Spleen (tissue), 11 donors: ENCODE data around the gene PSMB8. TPM values are rescaled to one million over a fixed set of nuclear protein-coding genes. Genes with fewer than 3 reads are reported as not detected.
A peak's percentile ranks its signal among the peaks of the same experiment; 100 is the strongest.

ENCODE experiments used
- DNase-seq: peaks from one replicate; pipeline ENCODE4 v3.0.0-alpha.2; 2020
- H3K27ac ChIP-seq, 8 donors: fragments of 200-600 bp; sonication (generic) in 7 of 8; 1 replicate in 4 of 8; 2 replicates in 4 of 8; pipeline versions ENCODE4 v1.5.0 to v1.8.0; 2016 to 2021; ENCODE audit warnings: inconsistent platforms in 4 of 8, mild to moderate bottlenecking in 4 of 8, moderate library complexity in 1 of 8
- H3K27me3 ChIP-seq, 7 donors: fragments of 200-600 bp; sonication (generic) in 6 of 7; replicated peaks in 1 of 7; 1 replicate in 4 of 7; 2 replicates in 3 of 7; pipeline versions ENCODE4 v1.5.0 to v1.8.0; 2016 to 2021; ENCODE audit warnings: inconsistent platforms in 3 of 7, mild to moderate bottlenecking in 1 of 7
- H3K36me3 ChIP-seq, 6 donors: fragments of 200-600 bp; sonication (generic) in 5 of 6; 1 replicate in 4 of 6; 2 replicates in 2 of 6; pipeline versions ENCODE4 v1.5.0 to v1.8.0; 2016 to 2021; ENCODE audit warnings: inconsistent platforms in 2 of 6
- H3K4me1 ChIP-seq, 6 donors: fragments of 200-600 bp; sonication (generic) in 5 of 6; 1 replicate in 3 of 6; 2 replicates in 3 of 6; pipeline versions ENCODE4 v1.5.0 to v1.8.0; 2016 to 2021; ENCODE audit warnings: inconsistent platforms in 3 of 6
- H3K4me3 ChIP-seq, 8 donors: fragments of 200-600 bp; sonication (generic) in 7 of 8; 1 replicate in 4 of 8; 2 replicates in 4 of 8; pipeline versions ENCODE4 v1.5.0 to v1.8.0; 2016 to 2021; ENCODE audit warnings: inconsistent platforms in 4 of 8, mild to moderate bottlenecking in 4 of 8, moderate library complexity in 2 of 8
- H3K9me3 ChIP-seq, 8 donors: fragments of 200-600 bp; sonication (generic) in 7 of 8; 1 replicate in 4 of 8; 2 replicates in 4 of 8; pipeline versions ENCODE4 v1.5.0 to v1.8.0; 2016 to 2021; ENCODE audit warnings: inconsistent platforms in 4 of 8
- CTCF ChIP-seq, 11 experiments: fragments of 200-600 bp in 7 of 11; fragments of 450-650 bp in 4 of 11; sonication (generic) in 4 of 11; IDR thresholded peaks in 8 of 11; conservative IDR thresholded peaks in 3 of 11; 1 replicate in 7 of 11; 2 replicates in 4 of 11; pipeline versions ENCODE4 v1.4.0 to v1.8.0; 2016 to 2021; ENCODE audit warnings: antibody characterized with exemption in 11 of 11, inconsistent platforms in 4 of 11, mild to moderate bottlenecking in 1 of 11
- POLR2A ChIP-seq, 3 donors: fragments of 450-650 bp; IDR thresholded peaks; one replicate each; pipeline ENCODE4 v1.5.1; 2017; ENCODE audit warnings: antibody characterized with exemption in 3 of 3, mild to moderate bottlenecking in 1 of 3
- POLR2AphosphoS5 ChIP-seq, 3 donors: sonication (generic); formaldehyde crosslinking; IDR thresholded peaks; one replicate each; pipeline ENCODE4 v1.5.1; 2017; ENCODE audit warnings: antibody characterized with exemption in 3 of 3
- WGBS, 5 donors: extraction: QIAGEN DNeasy Blood & Tissue Kit in 3 of 5; methylation state at CpG; one replicate each; pipeline versions ENCODE4 v1.1.5 to v1.1.7; 2013 to 2018; 5-methylcytosine and 5-hydroxymethylcytosine counted together
- intact Hi-C: fragments of 100-400 bp; cut with DNase I; formaldehyde crosslinking; loops from one replicate; pipeline ENCODE4 v1.15.0; 2023; ENCODE audit warnings: low total_unique reads
- polyA plus RNA-seq, 3 donors: library from polyadenylated mRNA; stranded (reverse); fragments of 200-250 nt; gene quantifications; one replicate each; pipeline ENCODE4 v1.2.1, GENCODE V29; 2013
- total RNA-seq, 7 donors: library from RNA; depleted of rRNA in 3 of 7; stranded (reverse); fragments of >200 nt in 3 of 7; fragmentation: NEBNext Ultra II Directional in 4 of 7; extraction: Animal tissue kit (Norgen Biotek cat#: 25700) in 4 of 7; gene quantifications; one replicate each; pipeline versions ENCODE4 v1.1.0 to v1.2.1, GENCODE V29; 2016 to 2021
- donor health status: healthy with polysubstance abuse.
- donor health status: DM: no; HTN: no; CAD: no; lungs with moderate emphysema.
- donor health status: DM: no; HTN: no; CAD: no.
- donor health status: Bipolar disorder and iron deficiency.
- donor health status: healthy.
- donor health status: DM: no; HTN: no; CAD: no.
- donor health status: DM: yes; HTN: yes; CAD: no.

Gene PSMB8
- total and polyA plus RNA-seq, 10 donors, result 109 to 288 (median 155) TPM

GRCh38 chr6:32819729-32820128, 24.1 kb downstream of the PSMB8 start:
- H3K27ac ChIP-seq, result no peak overlapping the region
- no peaks in the 10 kb centered on the region for H3K27me3 ChIP-seq
- no peaks in the 10 kb centered on the region for H3K36me3 ChIP-seq
- TF ChIP-seq POLR2A (IDR thresholded peaks at IDR 0.05) (no peak), POLR2AphosphoS5 (IDR thresholded peaks at IDR 0.05) (no peak), CTCF (IDR thresholded peaks at IDR 0.05 in 8 of 11, conservative IDR thresholded peaks at IDR 0.05 in 3 of 11) (no peak)
- intact Hi-C loops, result no loop called here
- H3K4me3 ChIP-seq, result no peak overlapping the region
- 64 to 83% (median 82%) methylated on average over 3 of the region's 3 CpGs for WGBS, 5 donors
- peaks cover 0 to 56% (median 11%) of the 10 kb centered on the region in 6 donors for H3K4me1 ChIP-seq
- no peak for DNase-seq
- no peaks in the 10 kb centered on the region for H3K9me3 ChIP-seq

GRCh38 chr6:32818867-32819266, 25.0 kb downstream of the PSMB8 start:
- intact Hi-C loops, result no loop called here
- WGBS, 5 donors, result 57 to 68% (median 64%) methylated on average over 2 of the region's 2 CpGs
- peak overlapping the region in 1 of 8 donors; percentile 4 for H3K27ac ChIP-seq
- H3K27me3 ChIP-seq, result no peaks in the 10 kb centered on the region
- no peaks in the 10 kb centered on the region for H3K9me3 ChIP-seq
- H3K36me3 ChIP-seq, result peaks cover 0 to 8% (median 2%) of the 10 kb centered on the region in 6 donors
- TF ChIP-seq POLR2AphosphoS5 (IDR thresholded peaks at IDR 0.05) (no peak), POLR2A (IDR thresholded peaks at IDR 0.05) (no peak), CTCF (IDR thresholded peaks at IDR 0.05 in 8 of 11, conservative IDR thresholded peaks at IDR 0.05 in 3 of 11) (no peak)
- H3K4me3 ChIP-seq, result no peak overlapping the region
- DNase-seq, result no peak
- peaks cover 0 to 64% (median 20%) of the 10 kb centered on the region in 6 donors for H3K4me1 ChIP-seq

- H3K27ac ChIP-seq, result peak within 1 kb of the TSS; percentile 44 to 94 (median 84)
- H3K36me3 ChIP-seq, result peaks cover 0 to 26% (median 4%) of the 10 kb centered on the region in 6 donors
- TF ChIP-seq POLR2A (IDR thresholded peaks at IDR 0.05) (no peak), CTCF (IDR thresholded peaks at IDR 0.05 in 8 of 11, conservative IDR thresholded peaks at IDR 0.05 in 3 of 11) (no peak), POLR2AphosphoS5 (IDR thresholded peaks at IDR 0.05) (no peak)
- intact Hi-C loops, result no loop called here
- WGBS, 5 donors, result 36 to 48% (median 47%) methylated on average over 3 of the region's 3 CpGs
- DNase-seq, result no peak
- no peaks in the 10 kb centered on the region for H3K9me3 ChIP-seq
- no peaks in the 10 kb centered on the region for H3K27me3 ChIP-seq
- peak within 1 kb of the TSS; percentile 22 to 71 (median 32) for H3K4me3 ChIP-seq
- peaks cover 0 to 80% (median 22%) of the 10 kb centered on the region in 6 donors for H3K4me1 ChIP-seq
These were observed 27.1 kb downstream of the PSMB8 start, which contains the start of gene HLA-DOB for GRCh38 chr6:32816746-32817204. Gene HLA-DOB, minus strand, starts transcription at chr6:32817002. Its CDS starts 51 bp downstream, at chr6:32816951.

GRCh38 chr6:32815996-32816395, 27.9 kb downstream of the PSMB8 start:
- no peak for DNase-seq
- H3K27me3 ChIP-seq, result no peaks in the 10 kb centered on the region
- intact Hi-C loops, result no loop called here
- no peaks in the 10 kb centered on the region for H3K9me3 ChIP-seq
- TF ChIP-seq POLR2AphosphoS5 (IDR thresholded peaks at IDR 0.05) (peak in 1 of 3 donors; percentile 20), POLR2A (IDR thresholded peaks at IDR 0.05) (peak in 2 of 3 donors; percentile 54 to 86), CTCF (IDR thresholded peaks at IDR 0.05 in 8 of 11, conservative IDR thresholded peaks at IDR 0.05 in 3 of 11) (no peak)
- peak overlapping the region; percentile 44 to 94 (median 84) for H3K27ac ChIP-seq
- 40 to 60% (median 50%) methylated on average over 2 of the region's 2 CpGs for WGBS, 5 donors
- peaks cover 0 to 26% (median 4%) of the 10 kb centered on the region in 6 donors for H3K36me3 ChIP-seq
- H3K4me3 ChIP-seq, result peak overlapping the region; percentile 22 to 71 (median 32)
- H3K4me1 ChIP-seq, result peaks cover 0 to 72% (median 15%) of the 10 kb centered on the region in 6 donors
